Activated T-cell treated with anti-CD3 and anti-CD28 coated beads, Interleukin-2, amount 50 U/mL, for 1 hour (primary cell): ENCODE data around the gene GALR2.
"Not testable (repeated sequence)": the region's sequence is repeated elsewhere in the genome, so short reads cannot be mapped to it uniquely, and the experiment has no call there.

Source experiments
- DNase-seq: peaks from one replicate; pipeline ENCODE4 v3.0.0-alpha.2; 2020

The GALR2 gene

DNA sequence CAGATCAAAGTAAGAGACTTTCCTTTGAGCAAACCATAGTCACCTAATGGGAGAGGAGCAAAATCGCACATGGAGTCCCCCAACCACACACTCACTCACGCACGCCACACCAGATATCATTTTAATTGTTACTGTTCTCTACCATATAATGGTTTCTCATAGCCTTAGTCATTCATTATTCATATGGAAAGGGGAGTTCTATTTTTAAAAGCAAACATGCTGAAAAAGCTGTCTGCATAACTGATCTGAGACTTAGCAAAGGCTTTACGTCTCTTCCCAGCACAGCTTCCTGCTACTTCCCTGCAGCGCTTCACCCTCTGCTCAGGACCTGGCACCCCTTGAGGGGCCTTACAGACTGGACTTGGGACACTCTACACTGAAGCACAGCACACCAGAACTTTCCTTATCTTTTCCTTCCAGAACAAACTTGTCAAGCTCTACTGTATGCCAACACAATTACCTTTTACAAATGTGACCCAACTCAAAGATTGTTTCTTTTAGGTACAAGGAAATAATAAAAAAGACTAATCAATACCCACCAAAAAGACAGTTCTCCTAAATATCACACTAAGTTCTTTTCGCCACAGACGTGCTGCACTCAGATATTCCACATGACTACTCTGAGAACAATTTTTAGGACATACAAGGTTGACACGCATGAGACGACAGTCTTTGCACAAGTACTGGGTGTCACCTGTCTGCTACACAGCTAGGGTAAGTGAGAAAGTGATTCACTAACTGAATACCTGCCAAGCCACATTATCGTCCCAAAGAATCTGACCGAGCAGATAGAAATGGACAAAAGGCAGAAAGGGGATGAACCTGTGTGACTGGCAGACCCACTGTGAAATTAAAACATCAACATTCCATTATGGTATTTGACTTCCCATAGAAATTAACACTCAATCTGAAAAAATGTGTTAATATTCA, 23.8 kb upstream of the GALR2 start:
- no peak for DNase-seq

DNA sequence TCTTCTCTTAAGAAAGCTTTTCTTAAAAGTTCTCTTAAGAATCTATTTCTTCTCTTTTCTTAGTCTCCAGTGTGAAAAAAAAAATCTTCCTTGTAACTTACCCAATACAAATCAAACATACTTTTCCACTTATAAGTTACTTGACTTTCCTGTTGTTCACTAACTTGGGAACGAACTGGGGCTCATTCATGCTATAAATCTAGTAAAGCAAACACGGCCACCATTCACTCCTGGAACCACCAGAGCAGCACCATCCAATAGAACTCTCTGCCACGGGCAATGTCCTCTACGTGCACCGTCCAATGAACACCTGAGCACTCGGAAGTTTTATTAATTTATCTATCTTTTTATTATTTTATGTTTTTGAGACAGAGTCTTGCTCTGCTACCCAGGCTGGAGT, 23.0 kb upstream of the GALR2 start:
- DNase-seq, result no peak

GRCh38 chr17:76053246-76054111, 21.1 kb upstream of the GALR2 start:
- DNase-seq, result no peak

GRCh38 chr17:76054112-76054476, 20.5 kb upstream of the GALR2 start:
- no peak for DNase-seq

- no peak for DNase-seq
Measured at GRCh38 chr17:76056882-76057281, 17.7 kb upstream of the GALR2 start.

DNA sequence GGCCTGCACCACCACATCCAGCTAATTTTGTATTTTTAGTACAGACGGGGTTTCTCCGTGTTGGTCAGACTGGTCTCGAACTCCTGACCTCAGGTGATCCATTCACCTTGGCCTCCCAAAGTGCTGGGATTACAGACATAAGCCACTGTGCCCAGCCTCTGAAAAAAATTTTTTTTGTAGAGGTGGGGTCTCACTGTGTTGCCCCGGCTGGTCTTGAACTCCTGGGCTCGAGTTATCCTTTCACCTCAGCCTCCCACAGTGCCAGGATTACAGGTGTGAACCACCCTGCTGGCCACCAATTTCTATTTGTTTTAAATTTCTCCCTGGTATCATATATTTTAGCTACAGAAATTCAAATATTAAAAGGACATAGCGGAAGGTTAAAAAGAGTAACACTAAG, 16.3 kb upstream of the GALR2 start:
- not testable (repeated sequence) for DNase-seq

GRCh38 chr17:76063875-76064546, 10.6 kb upstream of the GALR2 start:
- no peak for DNase-seq

GRCh38 chr17:76065775-76066174, 8.8 kb upstream of the GALR2 start:
- no peak for DNase-seq

- DNase-seq, result peak; percentile 46
Measured at GRCh38 chr17:76071531-76072147, 2.9 kb upstream of the GALR2 start.

GRCh38 chr17:76072148-76072858, 2.3 kb upstream of the GALR2 start, which contains the start of gene SRP68:
Gene SRP68, minus strand, starts transcription at chr17:76072517. Its CDS starts 26 bp downstream, at chr17:76072491.
- DNase-seq, result peak; percentile 85

DNA sequence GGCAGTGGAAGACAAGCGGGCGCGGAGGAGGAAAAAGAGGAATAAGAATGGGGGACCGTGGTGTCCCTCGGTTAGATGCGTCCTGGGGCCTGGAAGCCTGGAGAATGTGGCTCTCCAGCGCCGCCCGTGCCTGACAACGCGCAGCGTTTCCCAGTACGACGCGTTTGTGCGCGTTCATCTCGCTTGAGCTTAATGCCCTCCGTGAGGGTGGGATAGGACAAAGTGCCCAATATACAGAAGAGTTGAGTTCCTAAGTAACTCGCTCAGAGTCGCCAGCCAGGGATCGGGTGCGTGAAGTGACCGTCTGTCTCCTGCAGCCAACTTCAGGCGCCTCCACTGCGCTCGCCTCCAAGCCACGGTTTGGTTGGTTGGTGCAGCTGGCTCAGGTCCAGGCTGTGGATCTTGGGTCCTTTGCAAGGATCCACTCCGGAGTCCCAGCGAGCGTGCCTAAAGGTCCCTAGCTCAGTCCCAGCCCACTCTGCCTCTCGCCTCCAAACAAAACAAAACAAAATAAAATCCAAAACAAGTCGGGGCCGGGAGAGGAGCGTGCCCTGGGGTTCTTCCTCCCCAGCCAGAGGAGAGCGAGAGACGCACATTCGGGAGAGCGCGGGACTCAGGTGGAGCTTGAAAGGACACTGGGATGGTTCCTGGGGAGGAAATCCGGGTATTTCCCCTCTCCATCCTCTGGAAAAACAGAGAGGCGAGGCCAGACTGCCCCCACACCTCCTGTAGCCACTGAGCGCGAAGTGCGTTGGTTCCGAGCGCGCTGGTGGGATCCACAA, 974 bp downstream of the GALR2 start:
- peak; percentile 36 for DNase-seq

- peak; percentile 33 for DNase-seq
Measured at GRCh38 chr17:76076146-76076764, 1.7 kb downstream of the GALR2 start.

DNA sequence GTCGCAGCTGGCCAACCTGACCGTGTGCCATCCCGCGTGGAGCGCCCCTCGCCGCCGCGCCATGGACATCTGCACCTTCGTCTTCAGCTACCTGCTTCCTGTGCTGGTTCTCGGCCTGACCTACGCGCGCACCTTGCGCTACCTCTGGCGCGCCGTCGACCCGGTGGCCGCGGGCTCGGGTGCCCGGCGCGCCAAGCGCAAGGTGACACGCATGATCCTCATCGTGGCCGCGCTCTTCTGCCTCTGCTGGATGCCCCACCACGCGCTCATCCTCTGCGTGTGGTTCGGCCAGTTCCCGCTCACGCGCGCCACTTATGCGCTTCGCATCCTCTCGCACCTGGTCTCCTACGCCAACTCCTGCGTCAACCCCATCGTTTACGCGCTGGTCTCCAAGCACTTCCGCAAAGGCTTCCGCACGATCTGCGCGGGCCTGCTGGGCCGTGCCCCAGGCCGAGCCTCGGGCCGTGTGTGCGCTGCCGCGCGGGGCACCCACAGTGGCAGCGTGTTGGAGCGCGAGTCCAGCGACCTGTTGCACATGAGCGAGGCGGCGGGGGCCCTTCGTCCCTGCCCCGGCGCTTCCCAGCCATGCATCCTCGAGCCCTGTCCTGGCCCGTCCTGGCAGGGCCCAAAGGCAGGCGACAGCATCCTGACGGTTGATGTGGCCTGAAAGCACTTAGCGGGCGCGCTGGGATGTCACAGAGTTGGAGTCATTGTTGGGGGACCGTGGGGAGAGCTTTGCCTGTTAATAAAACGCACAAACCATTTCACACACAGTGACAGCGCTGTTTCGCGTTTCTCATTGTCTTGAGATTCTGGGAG, 2.4 kb downstream of the GALR2 start:
- DNase-seq, result peak; percentile 51

GRCh38 chr17:76077584-76078110, 3.1 kb downstream of the GALR2 start:
- DNase-seq, result no peak

DNA sequence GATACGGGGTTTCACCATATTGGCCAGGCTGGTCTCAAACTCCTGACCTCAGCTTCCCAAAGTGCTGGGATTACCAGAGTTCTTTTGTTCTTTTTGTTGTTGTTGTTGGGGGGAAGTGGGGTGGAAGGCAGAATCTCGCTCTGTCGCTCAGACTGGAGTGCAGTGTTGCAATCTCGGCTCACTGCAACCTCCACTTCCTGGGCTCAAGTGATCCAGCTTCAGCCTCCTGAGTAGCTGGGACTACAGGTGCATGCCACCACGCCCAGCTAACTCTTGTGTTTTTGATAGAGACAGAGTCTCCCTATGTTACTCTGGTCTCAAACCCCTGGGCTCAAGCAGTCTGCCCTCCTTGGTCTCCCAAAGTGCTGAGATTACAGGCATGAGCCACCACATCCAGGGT, 3.8 kb downstream of the GALR2 start:
- peak; percentile 12 for DNase-seq

- peak; percentile 16 for DNase-seq
Measured at GRCh38 chr17:76078860-76079534, 4.4 kb downstream of the GALR2 start, which contains the start of gene ZACN. Gene ZACN, plus strand, starts transcription at chr17:76079182. Its CDS starts 83 bp downstream, at chr17:76079265.

GRCh38 chr17:76079535-76079955, 5.0 kb downstream of the GALR2 start:
- DNase-seq, result peak; percentile 21

- peak; percentile 43 for DNase-seq
Measured at GRCh38 chr17:76079956-76080767, 5.6 kb downstream of the GALR2 start.
